HCT116 (cell line): ENCODE results near the gene MESP2. TPM values are rescaled to one million over a fixed set of nuclear protein-coding genes. Genes with fewer than 3 reads are reported as not detected.

Source experiments
- ATAC-seq: fragments of 200-7000 bp; cut with Tn5 transposase; 2 replicates; pipeline ENCODE4 v1.9.1; 2020; ENCODE audit warnings: mild to moderate bottlenecking, moderate library complexity
- BruUV-seq: library from RNA; stranded (reverse); fragments of 400-500 nt; replicated peaks from 2 replicates; lab custom pipeline; 2021; lab: Mats Ljungman, UMichigan
- CTCF ChIA-PET: fragments of 300-600 bp; sonication (Branson Sonifier 250); formaldehyde crosslinking; loops from one replicate; lab custom pipeline; 2021; ENCODE audit warnings: antibody characterized with exemption; lab: Charles Lee
- POLR2A ChIA-PET: fragments of 300-600, 350-600 bp; sonication (Branson Sonifier 250); formaldehyde crosslinking; loops from one replicate; lab custom pipeline; 2021; ENCODE audit warnings: antibody characterized with exemption; lab: Charles Lee
- RAD21 ChIA-PET, 2 experiments: fragments of 300-600 bp; sonication (Branson Sonifier 250); formaldehyde crosslinking; loops; one replicate each; lab custom pipeline; 2023; ENCODE audit warnings: low total read pairs in 2 of 2; ENCODE audit not compliant: uncharacterized antibody in 2 of 2, unreplicated experiment in 2 of 2, low non-redundant PET in 1 of 2; lab: Charles Lee
- DNase-seq: peaks from one replicate; pipeline ENCODE4 v3.0.0-alpha.2; 2010; ENCODE audit warnings: low read depth, low spot score
- H2AFZ ChIP-seq: fragments of 200-600 bp; shearing (Covaris generic), sonication (generic); 2 replicates; pipeline ENCODE4 v1.6.1; 2017; ENCODE audit warnings: low read depth, mixed run types, mixed read lengths, antibody characterized with exemption, low read length; ENCODE audit not compliant: poor library complexity, severe bottlenecking
- H3K27ac ChIP-seq: 2 replicates; pipeline ENCODE4 v1.5.1; 2012; ENCODE audit warnings: low read depth, low read length
- H3K27me3 ChIP-seq: fragments of 200-600 bp; sonication (generic); 2 replicates; pipeline ENCODE4 v1.6.1; 2016; ENCODE audit warnings: mixed run types, low read length, mixed read lengths; ENCODE audit not compliant: insufficient read depth
- H3K36me3 ChIP-seq, 2 experiments: fragments of 200-500 bp in 1 of 2; fragments of 200-600 bp in 1 of 2; sonication (Bioruptor generic) in 1 of 2; sonication (generic) in 1 of 2; 2 replicates each; pipeline versions ENCODE4 v1.5.1 to v1.6.1; 2014 to 2016; ENCODE audit warnings: low read length in 2 of 2, inconsistent platforms in 1 of 2, mixed read lengths in 1 of 2, mixed run types in 1 of 2; ENCODE audit not compliant: insufficient read depth in 2 of 2, control insufficient read depth in 1 of 2
- H3K4me1 ChIP-seq, 2 experiments: fragments of 200-600 bp in 1 of 2; sonication (generic) in 1 of 2; 2 replicates each; pipeline versions ENCODE4 v1.5.1 to v1.6.1; 2012 to 2017; ENCODE audit warnings: low read length in 2 of 2, inconsistent platforms in 1 of 2, mild to moderate bottlenecking in 1 of 2, mixed read lengths in 1 of 2, mixed run types in 1 of 2, moderate library complexity in 1 of 2; ENCODE audit not compliant: insufficient read depth in 2 of 2, control insufficient read depth in 1 of 2
- H3K4me2 ChIP-seq: fragments of 200-600 bp; sonication (generic); 2 replicates; pipeline ENCODE4 v1.6.1; 2017; ENCODE audit warnings: mixed run types, low read length, mixed read lengths
- H3K4me3 ChIP-seq, 2 experiments: fragments of 200-600 bp in 1 of 2; sonication (generic) in 1 of 2; replicated peaks in 1 of 2; 2 replicates each; pipeline ENCODE4 v1.5.1; 2011 to 2016; ENCODE audit warnings: low read length in 2 of 2, control low read depth in 1 of 2, low read depth in 1 of 2, mild to moderate bottlenecking in 1 of 2, mixed read lengths in 1 of 2, mixed run types in 1 of 2
- H3K79me2 ChIP-seq: fragments of 200-600 bp; sonication (generic); 2 replicates; pipeline ENCODE4 v1.6.1; 2017; ENCODE audit warnings: mild to moderate bottlenecking, mixed run types, low read length, moderate library complexity, mixed read lengths; ENCODE audit not compliant: insufficient read depth
- H3K9ac ChIP-seq: fragments of 200-600 bp; sonication (generic); 2 replicates; pipeline ENCODE4 v1.6.1; 2016; ENCODE audit warnings: low read length, mixed read lengths
- H3K9me2 ChIP-seq: fragments of 200-600 bp; sonication (generic), shearing (Covaris generic); 2 replicates; pipeline ENCODE4 v1.6.1; 2017; ENCODE audit warnings: mixed run types, mild to moderate bottlenecking, moderate library complexity; ENCODE audit not compliant: insufficient read depth
- H3K9me3 ChIP-seq, 2 experiments: fragments of 200-500 bp in 1 of 2; fragments of 200-600 bp in 1 of 2; sonication (Bioruptor generic) in 1 of 2; sonication (generic) in 1 of 2; 2 replicates each; pipeline ENCODE4 v1.6.1; 2014 to 2017; ENCODE audit warnings: low read length in 2 of 2, mixed read lengths in 2 of 2, inconsistent platforms in 1 of 2, low read depth in 1 of 2, mild to moderate bottlenecking in 1 of 2, mixed run types in 1 of 2, moderate library complexity in 1 of 2; ENCODE audit not compliant: control insufficient read depth in 1 of 2, insufficient read depth in 1 of 2
- H4K20me1 ChIP-seq: fragments of 200-600 bp; sonication (generic), shearing (Covaris generic); 2 replicates; pipeline ENCODE4 v1.6.1; 2017; ENCODE audit warnings: mixed run types, mild to moderate bottlenecking, moderate library complexity; ENCODE audit not compliant: insufficient read depth
- EGR1 ChIP-seq: IDR thresholded peaks from 2 replicates; pipeline ENCODE4 v1.6.1; 2012; ENCODE audit warnings: low read depth
- ELF1 ChIP-seq: IDR thresholded peaks from 2 replicates; pipeline ENCODE4 v1.6.1; 2012; ENCODE audit warnings: low read depth, borderline replicate concordance
- EZH2phosphoT487 ChIP-seq: fragments of 200-600 bp; IDR thresholded peaks from 2 replicates; pipeline ENCODE4 v1.6.1; 2018; ENCODE audit warnings: antibody characterized with exemption, borderline replicate concordance
- MAX ChIP-seq: IDR thresholded peaks from 2 replicates; pipeline ENCODE4 v1.6.1; 2012
- SIN3A ChIP-seq: IDR thresholded peaks from 2 replicates; pipeline ENCODE4 v1.6.1; 2012; ENCODE audit warnings: low read depth
- SRF ChIP-seq: IDR thresholded peaks from 2 replicates; pipeline ENCODE4 v1.6.1; 2012; ENCODE audit warnings: low read depth
- YY1 ChIP-seq: IDR thresholded peaks from 2 replicates; pipeline ENCODE4 v1.6.1; 2011; ENCODE audit warnings: low read length, low read depth, moderate library complexity, mild to moderate bottlenecking; ENCODE audit not compliant: insufficient replicate concordance; ENCODE audit errors: extremely low read depth
- intact Hi-C: fragments of 100-400 bp; cut with micrococcal nuclease; formaldehyde crosslinking; loops from 2 replicates; pipeline ENCODE4 v1.10.0; 2022
- total RNA-seq: library from RNA; stranded (reverse); gene quantifications from one replicate; pipeline ENCODE4 v1.2.1, GENCODE V29; 2021; ENCODE audit not compliant: unreplicated experiment
- TF ChIP-seq, protein P1 (sequence below): IDR thresholded peaks from 2 replicates; pipeline ENCODE4 v1.6.1; 2011; ENCODE audit warnings: mild to moderate bottlenecking, low read length, moderate library complexity; ENCODE audit not compliant: insufficient replicate concordance; ENCODE audit errors: extremely low read depth

MESP2 gene
- total RNA-seq, 1 experiment from 2014 or later: 0.20 TPM

DNA sequence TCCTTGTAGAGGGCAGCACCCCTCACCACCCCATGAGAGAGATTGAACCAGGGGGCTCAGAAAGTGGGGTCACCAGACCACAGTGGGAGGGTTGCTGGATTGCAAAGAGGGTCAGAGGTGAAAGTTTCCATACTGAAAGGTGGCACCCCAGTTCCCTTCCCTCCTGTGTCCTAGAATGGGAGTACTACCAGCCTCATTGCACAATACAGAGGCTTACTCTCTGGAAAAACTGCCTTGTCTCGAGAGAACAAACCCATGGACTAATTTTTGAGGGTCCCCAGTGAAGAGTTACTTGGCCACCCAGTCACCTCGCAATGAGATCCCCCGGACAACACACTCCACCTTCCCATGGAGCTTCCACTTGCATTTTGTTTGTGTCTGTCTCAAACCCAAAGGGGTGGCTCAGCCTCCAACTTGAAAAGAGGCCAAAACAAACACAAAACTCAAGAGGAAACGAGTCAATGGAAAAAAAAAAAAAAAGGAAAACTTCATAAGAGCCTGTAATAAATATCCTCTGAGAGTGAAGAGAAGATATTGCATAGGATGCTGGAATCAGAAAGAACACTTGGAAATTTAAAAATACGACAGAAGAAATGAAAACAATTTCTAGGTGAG, 18.6 kb downstream of the MESP2 start (continued):
- TF ChIP-seq SIN3A (no peak), EGR1 (no peak), YY1 (no peak)
- TF ChIP-seq, protein P1, sequence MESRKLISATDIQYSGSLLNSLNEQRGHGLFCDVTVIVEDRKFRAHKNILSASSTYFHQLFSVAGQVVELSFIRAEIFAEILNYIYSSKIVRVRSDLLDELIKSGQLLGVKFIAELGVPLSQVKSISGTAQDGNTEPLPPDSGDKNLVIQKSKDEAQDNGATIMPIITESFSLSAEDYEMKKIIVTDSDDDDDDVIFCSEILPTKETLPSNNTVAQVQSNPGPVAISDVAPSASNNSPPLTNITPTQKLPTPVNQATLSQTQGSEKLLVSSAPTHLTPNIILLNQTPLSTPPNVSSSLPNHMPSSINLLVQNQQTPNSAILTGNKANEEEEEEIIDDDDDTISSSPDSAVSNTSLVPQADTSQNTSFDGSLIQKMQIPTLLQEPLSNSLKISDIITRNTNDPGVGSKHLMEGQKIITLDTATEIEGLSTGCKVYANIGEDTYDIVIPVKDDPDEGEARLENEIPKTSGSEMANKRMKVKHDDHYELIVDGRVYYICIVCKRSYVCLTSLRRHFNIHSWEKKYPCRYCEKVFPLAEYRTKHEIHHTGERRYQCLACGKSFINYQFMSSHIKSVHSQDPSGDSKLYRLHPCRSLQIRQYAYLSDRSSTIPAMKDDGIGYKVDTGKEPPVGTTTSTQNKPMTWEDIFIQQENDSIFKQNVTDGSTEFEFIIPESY: no peak

- ATAC-seq (no peak), DNase-seq (no peak)
- no peaks in the 10 kb centered on the region for H3K79me2 ChIP-seq
- no TSS peak for BruUV-seq
- ChIA-PET POLR2A (no interaction called here), RAD21 (no interaction called here), CTCF (no interaction called here)
- no peak overlapping the region for H2AFZ ChIP-seq
- intact Hi-C loops: no loop called here
- H3K4me3 ChIP-seq: no peak overlapping the region
- H3K9me3 ChIP-seq: no peaks in the 10 kb centered on the region
- peaks cover 4% of the 10 kb centered on the region in 2 experiments; a peak in 1 of 4 replicates for H3K4me1 ChIP-seq
- no peak overlapping the region for H3K27ac ChIP-seq
- no peaks in the 10 kb centered on the region for H3K9me2 ChIP-seq
- no peak overlapping the region for H3K4me2 ChIP-seq
- TF ChIP-seq SRF: no peak
- no peak for TF ChIP-seq ELF1
- no peak for TF ChIP-seq EZH2phosphoT487
- no peak for TF ChIP-seq MAX
- H3K36me3 ChIP-seq: no peaks in the 10 kb centered on the region
- H3K27me3 ChIP-seq: no peaks in the 10 kb centered on the region
- no peak overlapping the region for H3K9ac ChIP-seq
- no peaks in the 10 kb centered on the region for H4K20me1 ChIP-seq
Observed at GRCh38 chr15:89795996-89796395, 19.9 kb downstream of the MESP2 start.
